Stomach (tissue), 4 donors: Measurements from ENCODE around the gene SCN10A.

Experiments
- CTCF ChIP-seq, 7 experiments: fragments of 450-650 bp in 4 of 7; fragments of 200-600 bp in 3 of 7; sonication (generic) in 3 of 7; IDR thresholded peaks; one replicate each; pipeline ENCODE4 v1.5.1; 2016 to 2019; ENCODE audit warnings: antibody characterized with exemption in 7 of 7, control low read depth in 2 of 7, mild to moderate bottlenecking in 1 of 7
- POLR2A ChIP-seq, 4 donors: fragments of 450-650 bp; IDR thresholded peaks; one replicate each; pipeline ENCODE4 v1.6.1; 2016; ENCODE audit warnings: antibody characterized with exemption in 4 of 4, control low read depth in 2 of 4, mild to moderate bottlenecking in 1 of 4, moderate library complexity in 1 of 4
- POLR2AphosphoS5 ChIP-seq, 3 donors: sonication (generic); formaldehyde crosslinking; IDR thresholded peaks; one replicate each; pipeline ENCODE4 v1.6.1; 2016; ENCODE audit warnings: antibody characterized with exemption in 3 of 3

- TF ChIP-seq POLR2A (IDR thresholded peaks at IDR 0.05) (no peak), CTCF (IDR thresholded peaks at IDR 0.05) (no peak), POLR2AphosphoS5 (IDR thresholded peaks at IDR 0.05) (no peak)
Observed at GRCh38 chr3:38723569-38724391, 92.2 kb downstream of the SCN10A start.
